PC-3 (cell line): Measurements from ENCODE around the gene ATOX1. TPM values are rescaled to one million over a fixed set of nuclear protein-coding genes. Genes with fewer than 3 reads are reported as not detected.

Experiments used
- ATAC-seq: fragments of 200-7000 bp; cut with Tn5 transposase; 2 replicates; pipeline ENCODE4 v1.9.1; 2020; ENCODE audit warnings: mild to moderate bottlenecking, moderate library complexity
- BruUV-seq: library from RNA; stranded (reverse); fragments of 400-500 nt; replicated peaks from 2 replicates; lab custom pipeline; 2021; lab: Mats Ljungman, UMichigan
- CTCF ChIA-PET: fragments of 300-600 bp; sonication (Branson Sonifier 250); formaldehyde crosslinking; loops from one replicate; lab custom pipeline; 2022; ENCODE audit warnings: antibody characterized with exemption; lab: Charles Lee
- POLR2A ChIA-PET: fragments of 300-600 bp; sonication (Branson Sonifier 250); formaldehyde crosslinking; loops from one replicate; lab custom pipeline; 2022; ENCODE audit warnings: antibody characterized with exemption; ENCODE audit not compliant: unreplicated experiment; lab: Charles Lee
- DNase-seq: peaks from one replicate; pipeline ENCODE4 v3.0.0-alpha.2; 2015
- H2AFZ ChIP-seq: fragments of 300-600 bp; sonication (generic); 2 replicates; pipeline ENCODE4 v1.6.0; 2016; ENCODE audit warnings: antibody characterized with exemption, low read length
- H3F3A ChIP-seq: fragments of 300-600 bp; sonication (generic); one replicate; pipeline ENCODE4 v1.6.0; 2017; ENCODE audit warnings: antibody characterized with exemption, low read length, control low read depth, mild to moderate bottlenecking; ENCODE audit not compliant: unreplicated experiment
- H3K27ac ChIP-seq: fragments of 300-600 bp; sonication (generic); 2 replicates; pipeline ENCODE4 v1.5.1; 2016; ENCODE audit warnings: mild to moderate bottlenecking, low read length
- H3K27me3 ChIP-seq: fragments of 300-600 bp; sonication (generic); 2 replicates; pipeline ENCODE4 v1.6.1; 2016; ENCODE audit warnings: low read length, mixed read lengths
- H3K36me3 ChIP-seq: fragments of 300-600 bp; sonication (generic); 2 replicates; pipeline ENCODE4 v1.6.1; 2016; ENCODE audit warnings: low read depth, mixed run types, low read length, mixed read lengths
- H3K4me1 ChIP-seq: fragments of 300-600 bp; sonication (generic); 2 replicates; pipeline ENCODE4 v1.5.1; 2016; ENCODE audit warnings: low read length; ENCODE audit not compliant: insufficient read depth
- H3K4me2 ChIP-seq: fragments of 300-600 bp; sonication (generic); 2 replicates; pipeline ENCODE4 v1.6.0; 2016; ENCODE audit warnings: low read length
- H3K4me3 ChIP-seq: fragments of 300-600 bp; sonication (generic); 2 replicates; pipeline ENCODE4 v1.5.1; 2016; ENCODE audit warnings: mild to moderate bottlenecking, low read length, mixed read lengths
- H3K79me2 ChIP-seq: fragments of 300-600 bp; sonication (generic); 2 replicates; pipeline ENCODE4 v1.6.1; 2017; ENCODE audit warnings: low read length, mixed read lengths
- H3K9ac ChIP-seq: fragments of 300-600 bp; sonication (generic); 2 replicates; pipeline ENCODE4 v1.6.0; 2016; ENCODE audit warnings: mild to moderate bottlenecking, low read length
- H3K9me2 ChIP-seq: fragments of 300-600 bp; sonication (generic); replicated peaks from 2 replicates; pipeline ENCODE4 v1.6.1; 2016; ENCODE audit warnings: mixed run types, low read length, mixed read lengths
- H3K9me3 ChIP-seq: fragments of 300-600 bp; sonication (generic); 2 replicates; pipeline ENCODE4 v1.6.1; 2016; ENCODE audit warnings: low read length, mixed read lengths
- H4K20me1 ChIP-seq: fragments of 300-600 bp; sonication (generic); 2 replicates; pipeline ENCODE4 v1.6.1; 2016; ENCODE audit warnings: low read length, mixed read lengths
- CTCF ChIP-seq: fragments of 300-600 bp; sonication (generic); conservative IDR thresholded peaks from 2 replicates; pipeline ENCODE4 v1.5.1; 2017; ENCODE audit warnings: antibody characterized with exemption, low read depth, mild to moderate bottlenecking, low read length
- EZH2 ChIP-seq: fragments of 300-600 bp; sonication (generic); IDR thresholded peaks from one replicate; pipeline ENCODE4 v1.6.1; 2017; ENCODE audit warnings: antibody characterized with exemption, mild to moderate bottlenecking, low read length; ENCODE audit not compliant: unreplicated experiment
- EZH2phosphoT487 ChIP-seq: fragments of 300-600 bp; sonication (generic); IDR thresholded peaks from 2 replicates; pipeline ENCODE4 v1.6.1; 2018; ENCODE audit warnings: mild to moderate bottlenecking, antibody characterized with exemption, low read length, borderline replicate concordance
- intact Hi-C: fragments of 100-400 bp; cut with micrococcal nuclease; formaldehyde crosslinking; loops from 2 replicates; pipeline ENCODE4 v1.9.0; 2023
- total RNA-seq: library from RNA; depleted of rRNA; stranded (reverse); fragments of >200 nt; gene quantifications from 2 replicates; pipeline ENCODE4 v1.2.3, GENCODE V29; 2014

Gene ATOX1
- total RNA-seq, 1 experiment from 2014 or later, result 122 TPM

GRCh38 chr5:151720215-151720614, 38.2 kb downstream of the ATOX1 start:
- intact Hi-C loops, result no loop called here
- no peak overlapping the region for H3K4me3 ChIP-seq
- no peak overlapping the region for H3K27ac ChIP-seq
- H3K9me2 ChIP-seq, result no peaks in the 10 kb centered on the region
- no peak overlapping the region for H3K4me2 ChIP-seq
- ATAC-seq (no peak), DNase-seq (no peak)
- ChIA-PET POLR2A (no interaction called here), CTCF (no interaction called here)
- H3F3A ChIP-seq, result no peaks in the 10 kb centered on the region
- no peaks in the 10 kb centered on the region for H4K20me1 ChIP-seq
- no TSS peak for BruUV-seq
- no peak overlapping the region for H2AFZ ChIP-seq
- no peaks in the 10 kb centered on the region for H3K79me2 ChIP-seq
- H3K27me3 ChIP-seq, result no peaks in the 10 kb centered on the region
- H3K9ac ChIP-seq, result no peak overlapping the region
- no peaks in the 10 kb centered on the region for H3K36me3 ChIP-seq
- H3K4me1 ChIP-seq, result no peaks in the 10 kb centered on the region; the same call in 1 of the 2 replicates
- TF ChIP-seq EZH2, result no peak
- no peak for TF ChIP-seq EZH2phosphoT487
- no peak for TF ChIP-seq CTCF
- no peaks in the 10 kb centered on the region for H3K9me3 ChIP-seq

- ATAC-seq, result peak; percentile 49; the same call in 1 of the 2 replicates
- ChIA-PET CTCF (no interaction called here), POLR2A (no interaction called here)
- H3K9me3 ChIP-seq, result no peaks in the 10 kb centered on the region
- H3K36me3 ChIP-seq, result no peaks in the 10 kb centered on the region
- no peak overlapping the region for H2AFZ ChIP-seq
- peak; percentile 54 for DNase-seq
- intact Hi-C loops, result no loop called here
- no peak overlapping the region for H3K4me2 ChIP-seq
- TF ChIP-seq CTCF, result peak; percentile 64
- TF ChIP-seq EZH2phosphoT487, result no peak
- no peaks in the 10 kb centered on the region for H3K79me2 ChIP-seq
- no peaks in the 10 kb centered on the region; the same call in 1 of the 2 replicates for H3K4me1 ChIP-seq
- BruUV-seq, result no TSS peak
- no peaks in the 10 kb centered on the region for H3F3A ChIP-seq
- no peaks in the 10 kb centered on the region for H3K27me3 ChIP-seq
- H4K20me1 ChIP-seq, result no peaks in the 10 kb centered on the region
- no peak overlapping the region for H3K4me3 ChIP-seq
- no peaks in the 10 kb centered on the region for H3K9me2 ChIP-seq
- no peak overlapping the region for H3K27ac ChIP-seq
- H3K9ac ChIP-seq, result no peak overlapping the region
Measured at GRCh38 chr5:151719228-151720000, 39.0 kb downstream of the ATOX1 start.

GRCh38 chr5:151718646-151719045, 39.8 kb downstream of the ATOX1 start:
- Histone ChIP-seq H3K4me1 (no peaks in the 10 kb centered on the region; the same call in 1 of the 2 replicates), H3F3A (no peaks in the 10 kb centered on the region), H3K9me3 (no peaks in the 10 kb centered on the region), H3K36me3 (no peaks in the 10 kb centered on the region), H3K27me3 (no peaks in the 10 kb centered on the region), H3K79me2 (no peaks in the 10 kb centered on the region), H3K9me2 (no peaks in the 10 kb centered on the region), H3K4me2 (no peak overlapping the region), H3K9ac (no peak overlapping the region), H3K4me3 (no peak overlapping the region), H2AFZ (no peak overlapping the region), H4K20me1 (no peaks in the 10 kb centered on the region), H3K27ac (no peak overlapping the region)
- ATAC-seq (no peak), DNase-seq (no peak)
- intact Hi-C loops, result no loop called here
- TF ChIP-seq EZH2, result no peak
- no peak for TF ChIP-seq CTCF
- no peak for TF ChIP-seq EZH2phosphoT487
- CTCF ChIA-PET, result no interaction called here
- BruUV-seq, result no TSS peak
- POLR2A ChIA-PET, result no interaction called here
